NT2/D1 (cell line): ENCODE data around the gene CCDC88C.

Source experiments
- SUZ12 ChIP-seq: IDR thresholded peaks from 2 replicates; pipeline ENCODE4 v1.6.1; 2011; ENCODE audit not compliant: insufficient read length, insufficient read depth; ENCODE audit errors: extremely low read depth
- YY1 ChIP-seq: IDR thresholded peaks from 2 replicates; pipeline ENCODE4 v1.6.1; 2011; ENCODE audit not compliant: insufficient read length, insufficient read depth
- ZNF274 ChIP-seq: IDR thresholded peaks from 2 replicates; pipeline ENCODE4 v1.6.1; 2011; ENCODE audit warnings: mild to moderate bottlenecking, low read depth, low read length

GRCh38 chr14:91387951-91388381 is 29.7 kb downstream of the CCDC88C start:
- no peak for TF ChIP-seq SUZ12
- TF ChIP-seq ZNF274 = no peak
- no peak for TF ChIP-seq YY1
